Astrocyte of the spinal cord (primary cell): ENCODE results near the gene FOSB.
A peak's percentile ranks its signal among the peaks of the same experiment; 100 is the strongest.

Experiments
- DNase-seq: peaks from one replicate; pipeline ENCODE4 v3.0.0; 2011; ENCODE audit warnings: low read depth, low spot score
- H3K4me3 ChIP-seq: 2 replicates; pipeline ENCODE4 v1.5.1; 2011; ENCODE audit warnings: low read depth, mild to moderate bottlenecking, low read length, moderate library complexity
- in situ Hi-C: cut with HindIII; loops from 2 replicates; pipeline ENCODE4 v1.10.0; 2017; ENCODE audit warnings: low sequenced_read_pairs
- TF ChIP-seq, protein P1 (sequence below): IDR thresholded peaks from 2 replicates; pipeline ENCODE4 v1.5.1; 2012; ENCODE audit warnings: low read depth, mild to moderate bottlenecking, low read length, inconsistent platforms

The FOSB gene

DNA sequence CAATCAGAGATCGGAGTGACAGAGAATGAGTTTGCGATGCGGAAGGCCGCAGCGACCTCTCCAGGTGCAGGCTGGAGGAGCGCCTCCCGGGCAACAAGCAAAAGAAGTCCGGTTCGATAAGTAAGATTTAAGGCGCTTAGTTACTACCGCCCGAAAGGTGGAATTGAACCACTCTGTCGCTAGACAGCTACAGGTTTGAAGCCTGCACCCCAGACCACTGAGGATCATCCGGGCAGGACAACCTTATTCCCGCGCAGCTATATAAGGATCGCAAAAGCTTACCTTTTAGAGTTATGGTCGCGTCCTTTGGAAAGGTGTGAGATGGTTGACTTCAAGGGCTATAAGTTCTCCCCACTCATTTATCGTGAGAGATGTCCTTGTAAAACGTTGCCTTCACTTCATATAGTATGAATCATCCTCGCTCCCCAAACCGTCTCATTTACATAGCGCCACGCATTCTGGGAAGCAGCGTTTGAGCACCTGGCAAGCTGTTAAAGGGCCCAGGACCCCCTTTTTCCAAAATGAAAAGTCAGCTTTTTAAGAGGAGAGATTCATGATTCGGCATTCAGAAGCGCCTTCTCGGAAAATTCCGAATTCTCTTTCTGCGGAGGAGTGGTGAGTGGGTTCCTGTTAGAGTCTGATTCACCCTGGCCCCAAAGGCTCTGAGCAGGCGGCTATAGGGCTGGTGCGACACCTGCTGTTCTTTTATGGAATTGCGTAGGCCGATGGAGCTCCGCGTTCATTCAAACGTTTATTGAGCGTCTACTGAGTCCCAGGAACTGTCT lies 10.8 kb downstream of the FOSB start:
- DNase-seq = peak; percentile 95
- in situ Hi-C loops = no loop called here
- TF ChIP-seq, protein P1, sequence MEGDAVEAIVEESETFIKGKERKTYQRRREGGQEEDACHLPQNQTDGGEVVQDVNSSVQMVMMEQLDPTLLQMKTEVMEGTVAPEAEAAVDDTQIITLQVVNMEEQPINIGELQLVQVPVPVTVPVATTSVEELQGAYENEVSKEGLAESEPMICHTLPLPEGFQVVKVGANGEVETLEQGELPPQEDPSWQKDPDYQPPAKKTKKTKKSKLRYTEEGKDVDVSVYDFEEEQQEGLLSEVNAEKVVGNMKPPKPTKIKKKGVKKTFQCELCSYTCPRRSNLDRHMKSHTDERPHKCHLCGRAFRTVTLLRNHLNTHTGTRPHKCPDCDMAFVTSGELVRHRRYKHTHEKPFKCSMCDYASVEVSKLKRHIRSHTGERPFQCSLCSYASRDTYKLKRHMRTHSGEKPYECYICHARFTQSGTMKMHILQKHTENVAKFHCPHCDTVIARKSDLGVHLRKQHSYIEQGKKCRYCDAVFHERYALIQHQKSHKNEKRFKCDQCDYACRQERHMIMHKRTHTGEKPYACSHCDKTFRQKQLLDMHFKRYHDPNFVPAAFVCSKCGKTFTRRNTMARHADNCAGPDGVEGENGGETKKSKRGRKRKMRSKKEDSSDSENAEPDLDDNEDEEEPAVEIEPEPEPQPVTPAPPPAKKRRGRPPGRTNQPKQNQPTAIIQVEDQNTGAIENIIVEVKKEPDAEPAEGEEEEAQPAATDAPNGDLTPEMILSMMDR = peak; percentile 94
- H3K4me3 ChIP-seq = peak overlapping the region; percentile 65

DNA sequence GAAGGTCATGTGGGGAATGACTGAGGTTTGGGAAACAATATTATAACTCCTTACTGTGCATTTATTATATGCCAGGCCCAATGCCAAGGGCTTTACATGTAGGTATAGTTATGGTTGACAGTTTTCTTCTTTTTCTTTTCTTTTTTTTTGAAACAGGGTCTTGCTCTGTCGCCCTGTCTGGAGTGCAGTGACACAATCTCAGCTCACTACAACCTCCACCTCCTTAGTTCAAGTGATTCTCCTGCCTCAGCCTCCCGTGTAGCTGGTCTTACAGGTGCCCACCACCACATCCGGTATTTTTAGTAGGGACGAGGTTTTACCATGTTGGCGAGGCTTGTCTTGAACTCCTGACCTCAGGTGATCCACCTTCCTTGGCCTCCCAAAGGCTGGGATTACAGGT lies 15.2 kb downstream of the FOSB start:
- in situ Hi-C loops = no loop called here
- DNase-seq = no peak
- H3K4me3 ChIP-seq = no peak overlapping the region
- TF ChIP-seq, protein P1 = no peak

DNA sequence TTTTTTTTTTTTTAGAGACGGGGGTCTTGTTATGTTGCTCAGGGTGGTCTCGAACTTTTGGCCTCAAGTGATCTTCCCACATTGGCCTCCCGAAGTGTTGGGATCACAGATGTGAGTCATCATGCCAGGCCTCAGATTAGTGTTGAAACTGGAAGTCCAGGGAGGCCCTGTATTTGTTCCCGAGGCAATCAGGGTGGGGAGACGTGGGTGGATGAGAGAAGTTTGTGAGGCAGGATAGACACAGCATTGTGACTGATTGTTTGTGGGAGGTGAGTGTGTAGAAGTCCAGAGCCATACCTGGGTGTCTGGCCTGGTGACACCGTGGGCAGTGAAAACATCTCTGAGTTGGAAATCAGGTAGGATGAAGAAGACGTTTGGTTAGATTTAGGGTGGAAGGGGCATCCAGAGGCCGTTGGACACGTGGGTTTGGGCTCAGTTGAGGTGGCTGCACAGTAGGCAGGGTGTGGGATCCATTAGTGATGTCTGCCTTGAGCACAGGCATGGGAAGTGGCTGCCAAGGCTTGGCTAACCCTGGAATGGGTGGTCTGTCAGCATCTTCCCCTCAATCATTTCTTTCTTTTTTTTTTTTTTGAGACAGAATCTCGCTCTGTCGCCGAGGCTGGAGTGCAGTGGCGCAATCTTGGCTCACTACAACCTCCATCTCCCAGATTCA lies 16.6 kb downstream of the FOSB start:
- TF ChIP-seq, protein P1 = no peak
- in situ Hi-C loops = no loop called here
- no peak for DNase-seq
- no peak overlapping the region for H3K4me3 ChIP-seq

DNA sequence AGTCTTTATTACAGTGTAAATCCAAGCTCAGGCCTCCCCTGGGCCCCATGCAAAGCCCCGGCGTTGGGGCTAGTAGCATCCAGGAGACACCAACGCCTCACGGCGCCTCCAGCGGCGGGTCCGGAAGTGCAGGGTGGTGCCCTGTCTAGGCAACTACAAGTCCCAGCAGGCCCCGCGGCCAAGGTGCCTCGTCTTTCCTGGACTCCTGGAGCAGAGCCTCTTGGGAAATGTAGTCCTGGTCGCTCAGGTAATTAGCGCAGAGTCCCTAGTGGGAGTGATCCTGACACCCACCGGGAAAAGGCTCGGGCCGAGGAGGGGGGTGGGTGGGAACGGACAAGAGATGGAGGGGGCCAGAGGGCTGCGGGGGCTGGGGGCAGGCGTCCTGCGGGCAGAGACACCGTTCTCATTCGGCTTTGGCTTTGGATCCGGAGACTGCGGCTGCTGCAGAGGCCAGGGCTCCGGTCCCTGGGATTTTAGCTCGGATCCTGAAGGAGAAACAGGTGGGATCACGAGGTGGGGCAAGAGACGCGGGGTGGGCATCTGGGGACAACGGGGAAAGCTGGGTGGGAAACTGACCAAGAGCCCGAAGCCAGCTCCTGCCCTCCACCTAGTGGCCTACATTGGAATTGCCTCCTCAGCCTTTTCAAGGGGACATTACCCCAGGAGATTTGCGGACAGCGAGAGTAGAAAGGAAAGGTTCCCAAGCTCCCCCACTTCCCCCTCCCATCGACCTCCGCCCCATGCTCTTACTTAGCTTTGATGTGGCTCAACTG lies 17.7 kb downstream of the FOSB start:
- in situ Hi-C loops = no loop called here
- peak; percentile 94 for DNase-seq
- TF ChIP-seq, protein P1 = peak; percentile 97
- peak overlapping the region; percentile 63 for H3K4me3 ChIP-seq

DNA sequence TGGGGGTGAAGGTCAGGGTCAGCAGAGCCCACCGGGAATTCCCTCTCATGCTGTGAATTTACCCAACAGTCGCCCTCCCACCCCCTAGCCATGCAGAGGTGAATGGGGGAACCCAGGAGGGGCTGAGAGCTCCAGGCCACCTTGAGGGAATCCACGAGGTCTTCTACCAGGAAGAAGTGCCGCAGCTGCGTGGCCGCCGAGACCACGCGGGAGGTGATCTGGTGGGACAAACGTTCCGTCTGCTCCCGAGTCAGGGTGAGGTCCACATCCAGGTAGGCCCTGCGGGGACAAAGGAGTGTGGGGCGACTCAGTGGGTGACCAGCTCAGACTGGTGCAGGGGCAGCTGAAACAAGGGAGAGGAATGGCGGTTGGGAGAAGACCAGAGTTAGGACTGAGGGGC lies 20.9 kb downstream of the FOSB start:
- in situ Hi-C loops = no loop called here
- H3K4me3 ChIP-seq = no peak overlapping the region
- TF ChIP-seq, protein P1 = no peak

DNA sequence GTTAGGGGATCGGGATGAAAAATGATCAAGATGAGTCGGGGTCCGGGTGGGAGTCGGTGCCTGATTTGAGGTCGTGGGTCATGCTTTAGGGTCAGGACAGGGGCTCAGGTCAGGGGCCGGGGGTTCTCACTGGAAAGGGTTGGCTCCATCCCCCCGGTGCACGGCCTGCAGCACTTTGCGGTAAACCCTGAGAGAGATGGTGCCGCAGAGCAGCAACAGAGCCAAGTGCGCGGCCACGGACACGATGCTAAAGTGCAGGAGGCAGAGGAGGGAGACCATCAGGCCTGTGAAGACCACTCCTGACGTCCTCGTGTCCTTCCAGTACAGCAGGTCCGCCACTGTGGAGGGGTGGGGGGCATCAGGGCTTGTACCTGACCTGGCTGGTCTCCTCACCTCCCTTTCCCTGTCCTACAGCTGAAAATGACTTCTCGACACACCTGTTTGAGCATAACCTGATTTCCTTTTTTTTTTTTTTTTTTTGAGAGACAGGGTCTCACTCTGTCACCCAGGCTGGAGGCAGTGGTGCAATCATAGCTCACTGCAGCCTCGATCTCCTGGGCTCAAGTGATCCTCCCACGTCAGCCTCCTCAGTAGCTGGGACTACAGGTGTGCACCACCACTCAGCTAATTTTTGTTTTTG lies 21.5 kb downstream of the FOSB start:
- H3K4me3 ChIP-seq = no peak overlapping the region
- no peak for DNase-seq

More for the DNA sequence above, 20.9 kb downstream of the FOSB start:
- DNase-seq = no peak

More for the DNA sequence above, 21.5 kb downstream of the FOSB start:
- TF ChIP-seq, protein P1 = no peak
- in situ Hi-C loops = no loop called here
